Renal cortex interstitium (tissue), 11 donors: ENCODE data around the gene S100A8. TPM values are rescaled to one million over a fixed set of nuclear protein-coding genes. Genes with fewer than 3 reads are reported as not detected.
A peak's percentile ranks its signal among the peaks of the same experiment; 100 is the strongest.
"Not testable (repeated sequence)": the region's sequence is repeated elsewhere in the genome, so short reads cannot be mapped to it uniquely, and the experiment has no call there.

Experiments used
- DNase-seq, 11 donors: peaks; one replicate each; pipeline ENCODE4 v3.0.0-alpha.2; 2013; ENCODE audit warnings: low read depth in 9 of 11, low spot score in 4 of 11; ENCODE audit errors: extremely low read depth in 1 of 11
- polyA plus RNA-seq, 3 donors: library from polyadenylated mRNA; unstranded; fragments of 120-200 nt; gene quantifications; one replicate each; pipeline ENCODE4 v1.2.1, GENCODE V29; 2013; ENCODE audit not compliant: insufficient read length in 3 of 3

The S100A8 gene
- polyA plus RNA-seq, 3 donors: 9.8 to 24.0 (median 20.8) TPM

GRCh38 chr1:153356392-153357075, 34.3 kb downstream of the S100A8 start:
- no peak for DNase-seq

DNA sequence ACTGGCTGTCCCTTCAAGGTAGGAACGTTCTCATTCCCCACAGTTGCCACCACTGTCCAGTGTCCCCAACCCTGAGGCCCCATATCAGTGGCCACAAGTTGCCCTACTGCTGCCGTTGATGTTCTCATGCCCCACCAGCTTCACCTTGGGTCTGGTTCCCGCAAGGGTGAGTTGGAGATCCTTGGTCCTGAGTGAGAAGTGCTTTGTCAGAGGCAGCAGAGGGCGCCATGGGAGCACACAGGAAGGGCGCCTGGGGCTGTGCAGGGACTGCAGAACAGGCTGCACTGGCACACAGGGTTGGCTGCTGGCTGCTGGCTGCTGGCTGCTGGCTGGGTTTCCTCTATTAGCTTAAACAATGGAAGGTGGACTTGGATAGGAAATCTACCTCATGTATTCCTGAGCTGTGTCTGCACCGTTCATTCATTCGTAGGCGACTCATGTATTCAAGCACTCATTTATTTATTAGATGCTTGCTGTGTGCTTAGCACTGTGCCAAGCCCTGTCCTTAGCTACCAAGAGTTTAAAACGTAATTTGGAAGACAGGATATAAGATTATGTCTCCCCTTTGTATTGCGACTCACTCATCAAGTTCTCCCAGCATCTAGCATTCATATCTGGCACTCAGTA, 35.3 kb downstream of the S100A8 start:
- DNase-seq: no peak

DNA sequence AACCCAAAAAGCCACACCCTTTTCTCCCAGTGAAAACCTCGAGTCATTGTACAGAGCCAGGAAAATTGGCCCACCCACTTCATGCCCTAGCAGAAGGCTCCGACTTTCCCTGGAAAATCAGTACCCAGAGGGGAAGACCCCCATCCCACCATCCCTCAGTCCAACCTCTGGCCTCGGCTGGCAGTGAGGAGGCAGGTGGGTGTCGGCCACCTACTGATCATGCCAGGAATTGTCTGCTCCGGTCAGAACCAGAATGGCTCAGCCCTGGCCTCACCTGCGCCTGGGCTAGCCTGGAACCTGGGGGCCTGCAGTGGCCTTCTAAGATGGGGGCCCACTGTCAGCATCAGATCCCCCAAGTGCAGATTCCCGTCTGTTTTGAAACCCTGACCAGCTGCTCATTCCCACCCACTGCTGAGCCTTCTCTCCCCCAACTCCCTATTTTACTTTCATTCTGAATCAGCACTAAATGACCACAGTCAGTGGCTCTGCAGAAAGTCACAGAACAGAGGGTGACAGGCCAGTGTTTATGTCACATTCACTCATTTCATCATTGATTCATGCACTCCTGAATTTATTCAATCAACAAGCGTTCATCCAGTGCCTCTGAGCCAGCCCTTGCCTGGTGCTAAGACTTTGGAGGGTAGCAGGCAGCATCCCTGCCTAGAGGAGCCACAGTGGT, 36.2 kb downstream of the S100A8 start:
- no peak for DNase-seq

GRCh38 chr1:153353226-153353947, 37.5 kb downstream of the S100A8 start:
- no peak for DNase-seq

DNA sequence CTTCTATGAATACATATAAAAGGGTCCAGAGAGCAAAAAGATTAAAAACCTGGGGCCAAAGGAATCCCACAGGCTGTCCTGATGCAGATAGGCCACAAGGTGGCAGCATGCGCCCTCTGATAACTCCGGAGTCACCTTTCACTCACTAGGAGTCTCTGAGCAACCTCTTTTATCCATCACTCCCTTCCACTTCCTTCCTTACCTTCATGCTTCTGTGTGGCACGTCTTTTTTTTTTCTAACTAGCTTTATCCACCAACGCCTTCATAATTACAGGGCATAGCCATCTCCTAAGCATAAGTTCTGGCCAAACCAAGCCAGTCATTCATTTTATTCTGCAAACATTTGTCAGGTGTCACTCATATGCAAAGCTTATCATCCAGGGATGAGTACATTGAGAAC, 38.4 kb downstream of the S100A8 start:
- DNase-seq: peak in 10 of 11 donors; percentile 17 to 50 (median 42)

DNA sequence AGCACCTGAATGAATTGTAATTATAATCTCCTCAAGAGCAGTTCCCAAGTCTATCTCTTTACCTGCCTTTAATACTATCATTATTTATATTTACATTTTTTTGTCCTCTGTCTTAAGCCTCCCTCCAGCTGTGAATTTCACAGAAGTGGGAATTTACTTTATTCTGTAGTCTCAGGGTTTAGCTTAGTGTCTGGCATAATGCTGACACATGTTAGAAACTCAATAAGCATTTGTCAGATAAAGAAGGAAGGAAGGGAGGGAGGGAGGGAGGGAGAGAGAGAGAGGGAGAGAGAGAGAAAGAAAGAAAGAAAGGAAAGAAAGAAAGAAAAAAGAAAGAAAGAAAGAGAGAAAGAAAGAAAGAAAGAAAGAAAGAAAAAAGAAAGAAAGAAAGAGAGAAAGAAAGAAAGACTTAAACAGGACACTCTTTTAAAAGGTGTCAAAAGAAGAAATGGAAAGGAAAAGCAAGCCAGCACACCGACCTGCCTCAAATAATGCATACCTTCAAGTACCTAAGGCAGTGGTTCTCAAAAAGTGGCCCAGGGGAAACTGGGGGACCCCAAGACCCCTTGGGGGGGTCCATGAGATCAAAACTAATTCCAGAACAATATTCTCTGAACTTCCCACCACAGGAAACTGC, 40.4 kb downstream of the S100A8 start:
- no peak for DNase-seq

DNA sequence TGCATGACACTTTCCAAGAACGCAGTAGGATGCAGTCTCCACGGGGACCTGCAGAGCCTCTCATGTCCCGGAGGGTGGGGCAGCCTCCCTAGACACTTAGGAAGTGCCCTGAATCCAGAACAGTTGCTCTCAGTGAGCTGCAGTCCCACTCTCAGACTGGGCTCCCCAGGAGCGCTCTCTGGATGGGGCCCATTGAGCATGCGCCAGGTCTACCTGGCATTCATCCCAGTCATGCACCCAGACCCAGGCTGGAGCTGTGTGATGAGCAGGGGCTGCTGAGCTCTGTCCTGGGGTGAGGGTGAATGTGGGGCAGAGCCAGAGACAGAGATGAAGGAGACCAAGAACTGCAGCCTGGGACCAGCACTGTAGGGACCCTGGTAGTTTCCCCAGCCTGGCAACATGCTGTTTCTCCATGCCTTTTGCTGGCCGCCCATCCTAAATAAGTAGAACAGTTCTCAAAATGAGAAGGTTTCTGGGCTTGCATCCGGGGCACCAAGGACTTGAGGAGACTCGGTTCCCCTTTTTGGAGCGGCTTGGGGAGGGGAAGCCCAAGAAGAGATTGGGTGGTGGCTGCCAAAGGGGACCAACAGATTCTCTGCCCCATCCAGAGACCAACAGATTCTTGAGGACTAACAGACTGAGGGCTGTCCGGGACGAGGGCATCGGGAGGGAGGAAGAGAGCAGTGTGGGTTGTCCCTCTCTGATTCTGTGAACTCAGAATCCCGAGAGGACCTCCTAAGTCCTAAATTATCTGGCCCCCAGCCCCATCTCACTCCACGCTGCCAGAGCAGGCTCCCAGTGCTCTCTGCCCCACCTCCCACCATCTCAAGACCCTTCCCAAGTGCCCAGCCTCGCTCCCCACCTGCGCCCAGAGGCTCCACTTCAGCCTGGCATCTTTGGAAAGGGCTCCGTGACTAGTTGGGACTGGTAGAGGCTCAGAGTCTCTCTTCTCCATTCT, 41.2 kb downstream of the S100A8 start:
- DNase-seq: no peak

DNA sequence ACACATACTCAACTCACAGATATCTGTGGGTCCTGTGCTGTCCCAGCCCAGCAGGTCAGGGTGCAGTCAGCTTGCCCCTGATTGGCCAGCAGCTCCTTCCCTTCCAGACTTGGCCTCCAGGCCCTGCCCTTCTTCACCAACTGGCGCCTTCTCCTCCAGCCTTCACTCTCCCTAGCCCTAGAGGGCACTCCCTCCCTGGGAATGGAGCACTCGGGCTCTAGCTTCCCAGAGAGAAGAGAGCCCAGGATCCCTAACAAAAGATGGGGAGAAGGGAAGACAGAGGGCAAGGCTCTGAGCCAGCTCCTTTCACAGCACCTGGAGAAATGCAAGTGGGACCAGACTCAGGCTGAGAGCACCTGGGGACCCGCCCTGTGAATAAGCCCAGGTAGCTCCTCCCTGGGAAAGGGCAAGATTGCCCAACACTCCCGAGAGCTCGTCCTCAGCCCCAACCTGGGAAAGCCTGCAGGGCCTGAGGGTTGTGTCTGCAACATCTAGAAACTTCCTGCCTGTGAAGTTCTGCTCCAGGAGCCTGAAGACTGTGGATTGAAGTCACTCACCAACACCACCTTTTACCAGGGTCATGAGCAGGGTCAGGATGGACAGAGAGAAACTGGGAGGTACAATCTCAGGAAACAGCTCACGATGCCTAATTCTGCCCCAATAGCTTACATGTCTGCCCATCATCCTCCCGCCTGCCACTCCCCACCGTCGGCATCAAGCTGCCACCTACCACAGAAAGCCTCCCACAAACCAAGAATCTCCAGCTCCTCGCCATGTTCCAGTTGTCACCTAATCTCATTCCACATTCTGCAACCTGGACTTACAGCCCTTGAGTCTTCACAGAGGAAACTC, 42.1 kb downstream of the S100A8 start, which contains the start of gene PGLYRP4:
Gene PGLYRP4 (minus strand): TSS at position 331 of the 852 bp plus-strand sequence. CDS start 909 bp downstream, outside the sequence.
- DNase-seq: no peak

- no peak for DNase-seq
These were observed 43.0 kb downstream of the S100A8 start for GRCh38 chr1:153347856-153348255.

- DNase-seq: not testable (repeated sequence)
These were observed 43.8 kb downstream of the S100A8 start for GRCh38 chr1:153347049-153347448.

DNA sequence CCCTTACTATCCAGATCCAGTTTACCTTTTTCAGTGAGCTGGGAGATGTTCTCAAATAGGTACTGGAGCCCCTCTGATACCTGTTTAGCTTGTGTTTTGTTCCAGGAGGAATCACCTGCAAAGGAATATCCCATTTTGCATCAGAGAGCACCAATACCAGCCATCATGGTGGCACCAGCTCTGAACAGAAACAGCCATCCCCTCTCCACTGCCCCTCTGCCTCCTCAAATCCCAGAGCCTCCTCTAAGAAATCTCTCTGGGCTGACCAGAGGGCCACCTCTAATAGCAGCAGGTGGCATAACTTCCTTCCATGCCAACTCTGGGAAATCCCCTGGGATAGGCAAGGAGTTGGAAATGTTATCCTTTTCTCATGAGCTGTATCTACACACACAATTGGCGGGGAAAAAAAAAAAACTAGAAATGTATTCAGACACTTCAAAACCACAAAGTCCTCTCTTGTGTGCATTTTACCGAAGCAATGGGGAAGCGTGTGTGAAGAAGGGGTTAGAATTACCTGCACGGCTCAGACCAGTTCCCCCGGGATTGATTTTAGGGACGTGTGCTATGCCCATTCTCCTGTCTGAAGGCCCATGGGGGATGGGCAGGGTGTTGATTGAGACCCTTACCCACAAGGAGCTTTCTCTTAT, 44.7 kb downstream of the S100A8 start:
- no peak for DNase-seq

- no peak for DNase-seq
These were observed 45.4 kb downstream of the S100A8 start for GRCh38 chr1:153345187-153346076.

GRCh38 chr1:153344718-153345025, 46.2 kb downstream of the S100A8 start:
- DNase-seq: no peak

DNA sequence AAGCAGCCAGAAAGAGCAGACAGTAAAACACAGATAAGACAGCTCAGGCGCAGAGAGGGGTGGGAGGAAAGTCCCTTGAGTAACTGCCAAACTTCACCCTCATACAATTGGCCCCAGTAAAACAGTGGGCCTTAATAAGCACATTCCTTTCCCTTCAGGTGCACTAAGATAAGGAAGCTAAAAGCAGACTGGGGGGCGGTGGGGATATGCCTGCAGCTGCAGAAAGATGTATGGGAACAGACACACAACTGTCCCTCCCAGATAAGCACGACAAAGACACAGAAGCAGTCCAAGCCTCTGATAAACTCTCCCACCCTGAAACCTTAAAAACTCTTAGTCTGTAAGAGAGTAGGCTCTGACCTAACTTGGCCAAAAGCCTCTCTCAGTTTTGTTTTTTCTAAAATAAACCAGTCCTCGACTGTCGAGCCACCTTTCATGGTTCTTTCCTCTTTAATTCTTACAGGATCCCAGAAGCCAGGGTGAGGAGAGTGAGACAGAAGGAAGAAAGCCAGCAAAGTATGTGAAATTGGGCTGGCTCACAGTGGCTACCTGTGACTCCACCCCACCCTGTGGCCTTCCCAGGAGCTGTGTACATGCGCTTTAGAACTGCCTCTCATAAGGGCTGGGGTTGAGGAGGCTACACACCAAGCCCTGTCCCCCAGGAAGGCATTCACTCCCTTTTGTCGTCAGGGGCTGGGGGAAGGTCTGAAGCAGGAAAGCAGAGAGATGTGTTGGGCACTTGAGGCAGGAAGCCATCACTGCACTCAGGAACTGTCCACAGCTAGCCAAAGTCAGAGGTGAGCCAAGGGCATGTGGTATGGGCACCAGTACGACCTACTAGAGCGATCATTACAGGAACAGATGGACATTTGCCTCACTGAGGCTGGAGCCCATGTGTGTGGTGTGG, 46.8 kb downstream of the S100A8 start:
- DNase-seq: no peak
